GM12878 (cell line): ENCODE data around the gene HSPA1A. TPM values are rescaled to one million over a fixed set of nuclear protein-coding genes. Genes with fewer than 3 reads are reported as not detected.

ENCODE experiments used
- ATAC-seq: fragments of 200-7000 bp; cut with Tn5 transposase; 3 replicates; pipeline ENCODE4 v1.9.1; 2020; ENCODE audit warnings: mild to moderate bottlenecking, moderate library complexity
- BruUV-seq: library from RNA; stranded (reverse); fragments of 400-500 nt; replicated peaks from 2 replicates; lab custom pipeline; 2021; lab: Mats Ljungman, UMichigan
- CTCF ChIA-PET: fragments of 300-600 bp; sonication (Branson Sonifier 250); formaldehyde crosslinking; extraction: SDS; loops from one replicate; lab custom pipeline; 2021; ENCODE audit warnings: inconsistent platforms; lab: Yijun Ruan, JAX
- POLR2A ChIA-PET: fragments of 350-600 bp; formaldehyde crosslinking; extraction: SDS; loops from one replicate; lab custom pipeline; 2021; ENCODE audit warnings: inconsistent platforms; lab: Charles Lee
- RAD21 ChIA-PET: fragments of 300-600 bp; sonication (Branson Sonifier 250); formaldehyde crosslinking; loops from one replicate; lab custom pipeline; 2023; ENCODE audit warnings: antibody characterized with exemption; ENCODE audit not compliant: unreplicated experiment; lab: Charles Lee
- SMC1A ChIA-PET: fragments of 300-600 bp; sonication (Branson Sonifier 250); formaldehyde crosslinking; loops from one replicate; lab custom pipeline; 2023; ENCODE audit not compliant: unreplicated experiment, uncharacterized antibody; lab: Charles Lee
- DNase-seq: peaks from one replicate; pipeline ENCODE4 v3.0.0-alpha.2; 2011; ENCODE audit warnings: low read depth, low spot score
- FAIRE-seq: peaks from 3 replicates; lab custom pipeline; 2011; peaks lifted over from hg19 to GRCh38; lab: Jason Lieb, UNC
- H2AFZ ChIP-seq: 2 replicates; pipeline ENCODE4 v1.6.0; 2011; ENCODE audit warnings: low read depth, low read length, control low read depth; ENCODE audit not compliant: control insufficient read depth
- H3K27ac ChIP-seq: 2 replicates; pipeline ENCODE4 v1.5.1; 2011; ENCODE audit warnings: control low read depth; ENCODE audit not compliant: control insufficient read depth, insufficient read depth
- H3K27me3 ChIP-seq, 2 experiments: replicated peaks in 1 of 2; 2 replicates each; pipeline versions ENCODE4 v1.6.0 to v1.6.1; 2011; ENCODE audit warnings: low read length in 1 of 2; ENCODE audit not compliant: control insufficient read depth in 2 of 2, insufficient read depth in 2 of 2
- H3K36me3 ChIP-seq, 2 experiments: 2 replicates each; pipeline ENCODE4 v1.5.1; 2011; ENCODE audit warnings: low read length in 1 of 2; ENCODE audit not compliant: control insufficient read depth in 2 of 2, insufficient read depth in 2 of 2
- H3K4me1 ChIP-seq: 2 replicates; pipeline ENCODE4 v1.6.1; 2011; ENCODE audit warnings: mild to moderate bottlenecking, low read length, moderate library complexity, mixed read lengths; ENCODE audit not compliant: control insufficient read depth, insufficient read depth
- H3K4me2 ChIP-seq: 2 replicates; pipeline ENCODE4 v1.6.0; 2011; ENCODE audit warnings: control low read depth; ENCODE audit not compliant: control insufficient read depth, insufficient read depth
- H3K4me3 ChIP-seq: fragments of 200-600 bp; sonication (generic); 2 replicates; pipeline ENCODE4 v1.5.1; 2016
- H3K79me2 ChIP-seq: 2 replicates; pipeline ENCODE4 v1.6.0; 2011; ENCODE audit warnings: low read length; ENCODE audit not compliant: control insufficient read depth, insufficient read depth
- H3K9ac ChIP-seq: 2 replicates; pipeline ENCODE4 v1.8.0; 2011; ENCODE audit warnings: low read length, control low read depth, mixed read lengths; ENCODE audit not compliant: control insufficient read depth, insufficient read depth
- H3K9me3 ChIP-seq: replicated peaks from 3 replicates; pipeline ENCODE4 v1.5.1; 2011; ENCODE audit warnings: mild to moderate bottlenecking, low read length; ENCODE audit not compliant: control insufficient read depth, insufficient read depth
- H4K20me1 ChIP-seq: 2 replicates; pipeline ENCODE4 v1.6.0; 2011; ENCODE audit not compliant: control insufficient read depth, insufficient read depth
- CTCF ChIP-seq, 3 experiments: IDR thresholded peaks in 2 of 3; conservative IDR thresholded peaks in 1 of 3; 2 replicates each; pipeline ENCODE4 v1.5.1; 2011; ENCODE audit warnings: low read depth in 3 of 3, low read length in 3 of 3, mild to moderate bottlenecking in 3 of 3, control low read depth in 2 of 3, moderate library complexity in 2 of 3, inconsistent platforms in 1 of 3, mixed read lengths in 1 of 3; ENCODE audit not compliant: control insufficient read depth in 2 of 3, insufficient read depth in 1 of 3; ENCODE audit errors: extremely low read depth in 1 of 3
- HDGF ChIP-seq: fragments of 450-650 bp; IDR thresholded peaks from 2 replicates; pipeline ENCODE4 v1.6.1; 2016; ENCODE audit warnings: antibody characterized with exemption
- RAD21 ChIP-seq: IDR thresholded peaks from 2 replicates; pipeline ENCODE4 v1.6.1; 2011; ENCODE audit warnings: mild to moderate bottlenecking, low read depth, low read length, moderate library complexity; ENCODE audit not compliant: insufficient read depth
- WGBS: methylation state at CpG from one replicate; pipeline ENCODE4 v1.1.6; 2016; ENCODE audit warnings: low lambda C conversion rate; ENCODE audit not compliant: insufficient replicate concordance, insufficient coverage; ENCODE audit errors: missing lambda C conversion rate; 5-methylcytosine and 5-hydroxymethylcytosine counted together
- in situ Hi-C: fragments of 300-500 bp; cut with MboI; formaldehyde crosslinking; loops from 9 replicates; pipeline ENCODE4 v1.14.3; 2018; ENCODE audit warnings: mixed read lengths
- intact Hi-C: fragments of 100-400 bp; cut with micrococcal nuclease; formaldehyde crosslinking; loops from one replicate; pipeline ENCODE4 v1.14.2; 2022; ENCODE audit not compliant: unreplicated experiment
- polyA plus RNA-seq, 11 experiments: library from polyadenylated mRNA; depleted of rRNA in 4 of 11; unstranded in 6 of 11; stranded (reverse) in 5 of 11; fragments of >200 nt; fragmentation: Nextera tagmentation in 4 of 11; fragmentation: Illumina TruSeq in 1 of 11; extraction: Ambion mirVana in 4 of 11; extraction: Trizol in 1 of 11; gene quantifications; 1 replicate in 1 of 11; 2 replicates in 10 of 11; pipeline versions ENCODE4 v1.2.1 to v1.2.3, GENCODE V29; 2011 to 2016; ENCODE audit warnings: inconsistent platforms in 2 of 11, missing spikeins in 2 of 11, low read depth in 1 of 11
- total RNA-seq, 4 experiments: library from RNA; depleted of rRNA in 3 of 4; stranded (reverse); fragments of >200 nt in 3 of 4; fragmentation: Illumina TruSeq in 1 of 4; extraction: Trizol in 1 of 4; gene quantifications; 2 replicates each; pipeline versions ENCODE4 v1.2.1 to v1.2.3, GENCODE V29; 2013 to 2021
- TF ChIP-seq, protein P1 (sequence below): fragments of 450-650 bp; IDR thresholded peaks from 2 replicates; pipeline ENCODE4 v1.6.1; 2017; ENCODE audit warnings: low read depth, mild to moderate bottlenecking, moderate library complexity
- TF ChIP-seq, protein P2 (sequence below): fragments of 450-650 bp; IDR thresholded peaks from 2 replicates; pipeline ENCODE4 v1.6.1; 2016; ENCODE audit warnings: mild to moderate bottlenecking

Gene HSPA1A
- total and polyA plus RNA-seq, 10 of the 15 experiments (the other 5 are each of a cell fraction or from before 2014, with no cell fraction given) = 0.29 to 51.8 (median 17.5) TPM

GRCh38 chr6:31791324-31792089 lies 23.8 kb upstream of the HSPA1A start:
- TF ChIP-seq, protein P1, sequence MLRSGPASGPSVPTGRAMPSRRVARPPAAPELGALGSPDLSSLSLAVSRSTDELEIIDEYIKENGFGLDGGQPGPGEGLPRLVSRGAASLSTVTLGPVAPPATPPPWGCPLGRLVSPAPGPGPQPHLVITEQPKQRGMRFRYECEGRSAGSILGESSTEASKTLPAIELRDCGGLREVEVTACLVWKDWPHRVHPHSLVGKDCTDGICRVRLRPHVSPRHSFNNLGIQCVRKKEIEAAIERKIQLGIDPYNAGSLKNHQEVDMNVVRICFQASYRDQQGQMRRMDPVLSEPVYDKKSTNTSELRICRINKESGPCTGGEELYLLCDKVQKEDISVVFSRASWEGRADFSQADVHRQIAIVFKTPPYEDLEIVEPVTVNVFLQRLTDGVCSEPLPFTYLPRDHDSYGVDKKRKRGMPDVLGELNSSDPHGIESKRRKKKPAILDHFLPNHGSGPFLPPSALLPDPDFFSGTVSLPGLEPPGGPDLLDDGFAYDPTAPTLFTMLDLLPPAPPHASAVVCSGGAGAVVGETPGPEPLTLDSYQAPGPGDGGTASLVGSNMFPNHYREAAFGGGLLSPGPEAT = no peak
- 0 out of 2 replicates have a peak, but pooled peaks have one; percentile 9 for TF ChIP-seq RAD21
- TF ChIP-seq CTCF (IDR thresholded peaks at IDR 0.05 in 2 of 3, conservative IDR thresholded peaks at IDR 0.05 in 1 of 3; ENCODE audit: control insufficient read depth in 2 of 3, extremely low read depth in 1 of 3, insufficient read depth in 1 of 3, low read depth in 3 of 3, low read length in 3 of 3) = peak; percentile 52 to 71 (median 68)
- TF ChIP-seq HDGF = 0 out of 2 replicates have a peak, but pooled peaks have one; percentile 27
- TF ChIP-seq, protein P2, sequence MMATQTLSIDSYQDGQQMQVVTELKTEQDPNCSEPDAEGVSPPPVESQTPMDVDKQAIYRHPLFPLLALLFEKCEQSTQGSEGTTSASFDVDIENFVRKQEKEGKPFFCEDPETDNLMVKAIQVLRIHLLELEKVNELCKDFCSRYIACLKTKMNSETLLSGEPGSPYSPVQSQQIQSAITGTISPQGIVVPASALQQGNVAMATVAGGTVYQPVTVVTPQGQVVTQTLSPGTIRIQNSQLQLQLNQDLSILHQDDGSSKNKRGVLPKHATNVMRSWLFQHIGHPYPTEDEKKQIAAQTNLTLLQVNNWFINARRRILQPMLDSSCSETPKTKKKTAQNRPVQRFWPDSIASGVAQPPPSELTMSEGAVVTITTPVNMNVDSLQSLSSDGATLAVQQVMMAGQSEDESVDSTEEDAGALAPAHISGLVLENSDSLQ = peak; percentile 30; the same call in 1 of the 2 replicates
- ATAC-seq = peak; percentile 18; the same call in 2 of the 3 replicates
- peaks cover 4 to 9% of the 10 kb centered on the region in 2 experiments; a peak in 3 of 4 replicates for H3K36me3 ChIP-seq
- CTCF ChIA-PET = interaction anchor here (0.5 to 4.3 kb wide), 23 partner anchors 7 to 131 kb away, joined by 3 to 41 read pairs (median 5); partner anchors contain the start of genes CLIC1, HSPA1A, HSPA1B and HSPA1L
- H3K27me3 ChIP-seq = no peaks in the 10 kb centered on the region
- POLR2A ChIA-PET = interaction anchor here (0.6 to 1.4 kb wide), 8 partner anchors 31 to 88 kb away, joined by 3 to 7 read pairs (median 3); partner anchors contain the start of genes ABHD16A, CLIC1 and HSPA1B
- peaks cover 12% of the 10 kb centered on the region for H3K4me1 ChIP-seq
- no peak overlapping the region for H3K4me3 ChIP-seq
- intact Hi-C loops = no loop called here
- H3K79me2 ChIP-seq = peaks cover 21% of the 10 kb centered on the region
- no peak overlapping the region for H3K27ac ChIP-seq
- no peak for DNase-seq
- FAIRE-seq = no peak
- no peaks in the 10 kb centered on the region for H4K20me1 ChIP-seq
- no peak overlapping the region for H3K4me2 ChIP-seq
- no TSS peak for BruUV-seq
- SMC1A ChIA-PET = interaction anchor here (0.6 to 2.9 kb wide), 7 partner anchors 15 to 53 kb away, joined by 3 to 11 read pairs (median 5); partner anchors contain the start of gene HSPA1L
- WGBS = 74% methylated on average over 12 of the region's 12 CpGs
- no peak overlapping the region for H2AFZ ChIP-seq
- H3K9me3 ChIP-seq = no peaks in the 10 kb centered on the region
- RAD21 ChIA-PET = interaction anchor here (1.0 to 3.9 kb wide), 6 partner anchors 14 to 62 kb away, joined by 3 to 22 read pairs (median 11); partner anchors contain the start of genes HSPA1B, LSM2, MSH5 and VWA7
- in situ Hi-C loops = no loop called here
- no peak overlapping the region for H3K9ac ChIP-seq
